Bronchial epithelial cell (primary cell): Measurements from ENCODE around the gene PRDM15. TPM values are rescaled to one million over a fixed set of nuclear protein-coding genes. Genes with fewer than 3 reads are reported as not detected.

Experiments used
- DNase-seq: peaks from one replicate; pipeline ENCODE4 v3.0.0-alpha.2; 2010; ENCODE audit warnings: low read depth
- FAIRE-seq: peaks from 2 replicates; lab custom pipeline; 2011; peaks lifted over from hg19 to GRCh38; lab: Jason Lieb, UNC
- H3K27me3 ChIP-seq: 2 replicates; pipeline ENCODE4 v1.5.1; 2011; ENCODE audit warnings: low read length; ENCODE audit not compliant: control insufficient read depth, insufficient read depth
- H3K36me3 ChIP-seq: 2 replicates; pipeline ENCODE4 v1.5.1; 2011; ENCODE audit warnings: low read length; ENCODE audit not compliant: control insufficient read depth, insufficient read depth
- H3K4me3 ChIP-seq: 2 replicates; pipeline ENCODE4 v1.5.1; 2011; ENCODE audit warnings: mild to moderate bottlenecking, low read depth, low read length, control low read depth
- CTCF ChIP-seq: IDR thresholded peaks from 2 replicates; pipeline ENCODE4 v1.5.1; 2011; ENCODE audit warnings: mild to moderate bottlenecking, moderate library complexity, low read length, control low read depth, inconsistent platforms; ENCODE audit not compliant: insufficient read depth, severe bottlenecking
- total RNA-seq: library from RNA; depleted of rRNA; stranded (reverse); fragments of >200 nt; gene quantifications from 2 replicates; pipeline ENCODE4 v1.2.1, GENCODE V29; 2014

PRDM15 gene
- total RNA-seq, 1 donor from 2014 or later = 6.1 TPM

DNA sequence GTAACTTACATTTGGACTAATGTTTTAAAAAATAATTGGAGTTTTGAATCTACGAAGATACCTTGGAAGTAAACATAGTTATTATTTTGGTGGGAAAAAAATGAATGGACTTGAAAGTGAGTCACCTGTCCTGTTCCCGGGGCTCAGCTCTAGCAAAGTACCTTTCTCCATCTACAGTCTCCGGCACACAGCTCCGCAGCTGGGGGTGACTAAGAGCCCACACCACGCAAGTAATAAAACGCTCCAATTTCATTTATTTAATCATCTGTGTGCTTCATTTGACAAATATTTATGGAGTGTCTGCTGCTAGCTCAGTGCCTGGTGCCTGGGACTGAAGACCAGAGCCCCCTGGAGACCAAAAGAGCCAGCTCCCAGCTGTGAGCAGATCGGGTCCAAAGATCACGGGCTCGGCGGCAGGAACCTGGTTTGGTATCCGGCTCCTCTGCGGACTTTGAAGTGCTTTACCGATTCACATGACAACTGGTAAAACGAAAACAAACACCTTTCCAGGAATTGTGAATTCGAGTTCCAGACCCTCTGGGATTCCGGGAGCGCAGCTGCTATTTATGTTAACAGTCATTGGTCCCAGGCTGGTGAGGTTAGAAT lies 110.6 kb downstream of the PRDM15 start:
- H3K27me3 ChIP-seq = no peaks in the 10 kb centered on the region
- DNase-seq (peak; percentile 92), FAIRE-seq (no peak)
- H3K4me3 ChIP-seq = peak overlapping the region; percentile 21
- peak; percentile 40 for TF ChIP-seq CTCF
- no peaks in the 10 kb centered on the region for H3K36me3 ChIP-seq

GRCh38 chr21:41767606-41768436 lies 111.3 kb downstream of the PRDM15 start:
- Histone ChIP-seq H3K27me3 (no peaks in the 10 kb centered on the region), H3K36me3 (peaks cover 1% of the 10 kb centered on the region), H3K4me3 (peak overlapping the region; percentile 93)
- peak; percentile 40 for FAIRE-seq
- TF ChIP-seq CTCF = no peak
- peak; percentile 45 for DNase-seq

- no peak for TF ChIP-seq CTCF
- DNase-seq = peak; percentile 80
- H3K4me3 ChIP-seq = peak within 1 kb of the TSS; percentile 93
- no peaks in the 10 kb centered on the region for H3K27me3 ChIP-seq
- H3K36me3 ChIP-seq = peaks cover 3% of the 10 kb centered on the region
- no peak for FAIRE-seq
Measured at GRCh38 chr21:41766883-41767605, 112.1 kb downstream of the PRDM15 start, which contains the start of gene RIPK4. TSS of gene RIPK4 (minus strand) at chr21:41767052. CDS start at chr21:41767041, 11 bp downstream.

- FAIRE-seq = no peak
- H3K27me3 ChIP-seq = no peaks in the 10 kb centered on the region
- no peak for DNase-seq
Measured at GRCh38 chr21:41765973-41766882, 112.9 kb downstream of the PRDM15 start.

More at GRCh38 chr21:41765973-41766882, 112.9 kb downstream of the PRDM15 start:
- Histone ChIP-seq H3K4me3 (peak overlapping the region; percentile 93), H3K36me3 (peaks cover 3% of the 10 kb centered on the region)
- no peak for TF ChIP-seq CTCF
